GM12891 (cell line): ENCODE results near the gene XPO4.

Source experiments
- PAX5 ChIP-seq: IDR thresholded peaks from 2 replicates; pipeline ENCODE4 v1.6.1; 2011; ENCODE audit warnings: low read length, moderate library complexity, mild to moderate bottlenecking; ENCODE audit not compliant: insufficient read depth, severe bottlenecking
- POLR2A ChIP-seq: IDR thresholded peaks from 2 replicates; pipeline ENCODE4 v1.6.1; 2011; ENCODE audit warnings: low read depth, low read length, control low read depth
- POLR2AphosphoS5 ChIP-seq: IDR thresholded peaks from 2 replicates; pipeline ENCODE4 v1.6.1; 2011; ENCODE audit warnings: low read depth, low read length, control low read depth
- SPI1 ChIP-seq: IDR thresholded peaks from 2 replicates; pipeline ENCODE4 v1.6.1; 2011; ENCODE audit warnings: low read depth, low read length, control low read depth
- TAF1 ChIP-seq: IDR thresholded peaks from 2 replicates; pipeline ENCODE4 v1.6.1; 2011; ENCODE audit warnings: low read depth, low read length, control low read depth

DNA sequence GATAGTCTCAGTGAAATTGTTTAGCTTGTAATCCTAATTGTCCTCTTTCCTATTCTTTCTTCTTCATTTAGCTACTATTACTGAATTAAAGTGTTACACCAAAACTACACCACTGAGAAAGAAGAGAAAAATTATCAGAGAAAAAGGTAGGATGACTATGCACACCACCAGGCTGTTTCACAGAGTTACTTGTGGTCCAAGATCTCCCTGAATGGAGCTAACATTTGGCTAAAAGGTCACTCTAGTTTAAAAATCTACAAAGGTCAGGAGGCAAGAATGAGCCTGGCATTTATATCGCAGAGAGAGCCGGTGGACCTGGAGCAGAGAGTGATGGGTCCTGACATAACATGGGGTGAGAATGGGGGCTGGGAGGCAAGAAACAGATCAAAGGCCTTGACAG is 91.7 kb downstream of the XPO4 start:
- TF ChIP-seq POLR2AphosphoS5, result no peak
- no peak for TF ChIP-seq POLR2A
- TF ChIP-seq TAF1, result no peak
- TF ChIP-seq SPI1, result no peak
- no peak for TF ChIP-seq PAX5
